IMR-90 (cell line): ENCODE measurements around the gene ZG16. TPM values are rescaled to one million over a fixed set of nuclear protein-coding genes. Genes with fewer than 3 reads are reported as not detected.

Experiments
- ATAC-seq: fragments of 200-7000 bp; cut with Tn5 transposase; 2 replicates; pipeline ENCODE4 v1.9.1; 2020; ENCODE audit warnings: low read depth, mild to moderate bottlenecking, moderate library complexity
- BruUV-seq: library from RNA; stranded (reverse); fragments of 400-500 nt; replicated peaks from 2 replicates; lab custom pipeline; 2021; lab: Mats Ljungman, UMichigan
- CTCF ChIA-PET: fragments of 300-600 bp; formaldehyde crosslinking; extraction: SDS; loops from one replicate; lab custom pipeline; 2021; ENCODE audit warnings: antibody characterized with exemption; lab: Yijun Ruan, JAX
- POLR2A ChIA-PET: fragments of 300-600 bp; sonication (Branson Sonifier 250); formaldehyde crosslinking; loops from one replicate; lab custom pipeline; 2022; ENCODE audit warnings: antibody characterized with exemption; ENCODE audit not compliant: unreplicated experiment; lab: Charles Lee
- DNase-seq: peaks from one replicate; pipeline ENCODE4 v3.0.0; 2013
- H2AFZ ChIP-seq: replicated peaks from 2 replicates; pipeline ENCODE3; 2013; ENCODE audit warnings: low read length, mild to moderate bottlenecking; ENCODE audit not compliant: poor library complexity
- H2AK5ac ChIP-seq: 2 replicates; pipeline ENCODE4 v1.6.1; 2013; ENCODE audit warnings: low read depth, low read length, inconsistent platforms
- H2AK9ac ChIP-seq: replicated peaks from 2 replicates; pipeline ENCODE3; 2013; ENCODE audit warnings: mild to moderate bottlenecking, low read depth, low read length, moderate library complexity; ENCODE audit not compliant: poor library complexity
- H2BK120ac ChIP-seq: 2 replicates; pipeline ENCODE4 v1.6.1; 2013; ENCODE audit warnings: low read depth, low read length, inconsistent platforms
- H2BK15ac ChIP-seq: 3 replicates; pipeline ENCODE4 v1.6.1; 2013; ENCODE audit warnings: low read depth, low read length, inconsistent platforms
- H2BK20ac ChIP-seq: 2 replicates; pipeline ENCODE4 v1.6.1; 2013; ENCODE audit warnings: low read depth, mild to moderate bottlenecking, inconsistent platforms, low read length, moderate library complexity
- H2BK5ac ChIP-seq: 2 replicates; pipeline ENCODE4 v1.6.1; 2013; ENCODE audit warnings: mild to moderate bottlenecking, low read depth, low read length, inconsistent platforms; ENCODE audit not compliant: poor library complexity, severe bottlenecking
- H3K14ac ChIP-seq: replicated peaks from 2 replicates; pipeline ENCODE4 v1.6.1; 2013; ENCODE audit warnings: low read depth, low read length, inconsistent platforms
- H3K18ac ChIP-seq: 2 replicates; pipeline ENCODE4 v1.6.1; 2013; ENCODE audit warnings: low read depth, low read length, control low read depth
- H3K23ac ChIP-seq: 2 replicates; pipeline ENCODE4 v1.6.1; 2013; ENCODE audit warnings: low read depth, low read length, inconsistent platforms
- H3K27ac ChIP-seq: 2 replicates; pipeline ENCODE4 v1.5.1; 2013; ENCODE audit warnings: mild to moderate bottlenecking, control low read depth, low read length; ENCODE audit not compliant: insufficient read depth
- H3K27me3 ChIP-seq: 2 replicates; pipeline ENCODE4 v1.6.1; 2013; ENCODE audit warnings: low read length; ENCODE audit not compliant: control insufficient read depth, insufficient read depth
- H3K36me3 ChIP-seq: 2 replicates; pipeline ENCODE4 v1.6.1; 2013; ENCODE audit warnings: low read length, mixed read lengths; ENCODE audit not compliant: control insufficient read depth, insufficient read depth
- H3K4ac ChIP-seq: 2 replicates; pipeline ENCODE4 v1.6.1; 2013; ENCODE audit warnings: low read depth, low read length, inconsistent platforms
- H3K4me1 ChIP-seq: 2 replicates; pipeline ENCODE4 v1.6.1; 2013; ENCODE audit warnings: low read length, mixed read lengths; ENCODE audit not compliant: control insufficient read depth, insufficient read depth
- H3K4me2 ChIP-seq: 2 replicates; pipeline ENCODE4 v1.6.1; 2013; ENCODE audit warnings: low read depth, mild to moderate bottlenecking, control low read depth, low read length, moderate library complexity
- H3K4me3 ChIP-seq: 2 replicates; pipeline ENCODE4 v1.5.1; 2013; ENCODE audit warnings: low read depth, mild to moderate bottlenecking, control low read depth, low read length, moderate library complexity; ENCODE audit not compliant: insufficient read depth
- H3K56ac ChIP-seq: 2 replicates; pipeline ENCODE4 v1.6.1; 2013; ENCODE audit warnings: low read length, inconsistent platforms; ENCODE audit not compliant: insufficient read depth; ENCODE audit errors: extremely low read depth
- H3K79me1 ChIP-seq, 2 experiments: 2 replicates each; pipeline ENCODE4 v1.6.1; 2013; ENCODE audit warnings: low read length in 2 of 2, inconsistent platforms in 1 of 2, low read depth in 1 of 2
- H3K9ac ChIP-seq: 2 replicates; pipeline ENCODE4 v1.6.1; 2013; ENCODE audit warnings: low read depth, low read length, control low read depth
- H3K9me1 ChIP-seq: 2 replicates; pipeline ENCODE4 v1.6.1; 2013; ENCODE audit warnings: low read length, inconsistent platforms; ENCODE audit not compliant: insufficient read depth
- H3K9me3 ChIP-seq: 2 replicates; pipeline ENCODE4 v1.6.1; 2013; ENCODE audit warnings: low read length; ENCODE audit not compliant: control insufficient read depth, insufficient read depth
- H4K20me1 ChIP-seq: 2 replicates; pipeline ENCODE4 v1.6.1; 2013; ENCODE audit warnings: low read length, inconsistent platforms; ENCODE audit not compliant: insufficient read depth
- H4K5ac ChIP-seq: 2 replicates; pipeline ENCODE4 v1.6.1; 2013; ENCODE audit warnings: mild to moderate bottlenecking, low read depth, low read length, control low read depth
- H4K8ac ChIP-seq, 2 experiments: 2 replicates each; pipeline ENCODE4 v1.6.1; 2013; ENCODE audit warnings: low read depth in 2 of 2, low read length in 2 of 2, control low read depth in 1 of 2, inconsistent platforms in 1 of 2
- H4K91ac ChIP-seq: 2 replicates; pipeline ENCODE4 v1.6.1; 2013; ENCODE audit warnings: low read depth, low read length, inconsistent platforms; ENCODE audit not compliant: insufficient read depth
- BHLHE40 ChIP-seq: fragments of 150-350 bp; IDR thresholded peaks from 2 replicates; pipeline ENCODE4 v1.6.1; 2016; ENCODE audit warnings: mild to moderate bottlenecking, low read depth, low read length
- CEBPB ChIP-seq: IDR thresholded peaks from 2 replicates; pipeline ENCODE4 v1.6.1; 2012; ENCODE audit warnings: low read depth, low read length, improper control_type of control experiment
- CHD1 ChIP-seq: IDR thresholded peaks from 2 replicates; pipeline ENCODE4 v1.6.1; 2012; ENCODE audit warnings: low read depth, low read length, improper control_type of control experiment
- FOS ChIP-seq: fragments of 150-350 bp; IDR thresholded peaks from 2 replicates; pipeline ENCODE4 v1.6.1; 2016; ENCODE audit warnings: low read depth, low read length
- MAFK ChIP-seq: IDR thresholded peaks from 2 replicates; pipeline ENCODE4 v1.6.1; 2012; ENCODE audit warnings: low read depth, low read length, improper control_type of control experiment
- MAZ ChIP-seq: IDR thresholded peaks from 2 replicates; pipeline ENCODE4 v1.6.1; 2012; ENCODE audit warnings: low read depth, mild to moderate bottlenecking, low read length, improper control_type of control experiment, moderate library complexity, borderline replicate concordance
- MXI1 ChIP-seq: IDR thresholded peaks from 2 replicates; pipeline ENCODE4 v1.6.1; 2012; ENCODE audit warnings: low read depth, mild to moderate bottlenecking, low read length, moderate library complexity, borderline replicate concordance
- NFE2L2 ChIP-seq: fragments of 150-350 bp; IDR thresholded peaks from 2 replicates; pipeline ENCODE4 v1.6.1; 2016; ENCODE audit warnings: low read depth, mild to moderate bottlenecking, low read length
- POLR2A ChIP-seq: IDR thresholded peaks from 2 replicates; pipeline ENCODE4 v1.6.1; 2012; ENCODE audit warnings: mild to moderate bottlenecking, low read depth, low read length
- RAD21 ChIP-seq: IDR thresholded peaks from 2 replicates; pipeline ENCODE4 v1.6.1; 2012; ENCODE audit warnings: low read length, improper control_type of control experiment
- RCOR1 ChIP-seq: IDR thresholded peaks from 2 replicates; pipeline ENCODE4 v1.6.1; 2012; ENCODE audit warnings: mild to moderate bottlenecking, low read length, improper control_type of control experiment; ENCODE audit not compliant: insufficient replicate concordance
- RFX5 ChIP-seq: IDR thresholded peaks from 2 replicates; pipeline ENCODE4 v1.8.0; 2012; ENCODE audit warnings: low read depth, mild to moderate bottlenecking, low read length, moderate library complexity
- SMC3 ChIP-seq: fragments of 150-350 bp; IDR thresholded peaks from 2 replicates; pipeline ENCODE4 v1.6.1; 2016; ENCODE audit warnings: low read depth, mild to moderate bottlenecking, antibody characterized with exemption, low read length, moderate library complexity
- WGBS, 2 experiments: methylation state at CpG; one replicate each; pipeline versions ENCODE4 v1.1.5 to v1.1.7; 2013; ENCODE audit warnings: missing lambda C conversion rate in 2 of 2; ENCODE audit not compliant: insufficient read length in 1 of 2; ENCODE audit errors: extremely low coverage in 2 of 2; 5-methylcytosine and 5-hydroxymethylcytosine counted together
- dilution Hi-C: fragments of 300-500 bp; cut with HindIII; formaldehyde crosslinking; loops from one replicate; pipeline ENCODE4 v1.14.3; 2018; ENCODE audit warnings: low sequenced_read_pairs; ENCODE audit not compliant: unreplicated experiment
- in situ Hi-C: fragments of 300-500 bp; cut with MboI; formaldehyde crosslinking; loops from 3 replicates; pipeline ENCODE4 v1.14.3; 2019; ENCODE audit warnings: low sequenced_read_pairs, inconsistent platforms, mixed read lengths
- intact Hi-C: fragments of 100-400 bp; cut with micrococcal nuclease; formaldehyde crosslinking; loops from 2 replicates; pipeline ENCODE4 v1.10.0; 2022
- polyA plus RNA-seq, 3 experiments: library from polyadenylated mRNA; depleted of rRNA; stranded (reverse); fragments of >200 nt; gene quantifications; 2 replicates each; pipeline ENCODE4 v1.2.3, GENCODE V29; 2012; ENCODE audit warnings: low replicate concordance in 1 of 3
- total RNA-seq: library from RNA; depleted of rRNA; stranded (reverse); fragments of >200 nt; gene quantifications from 2 replicates; pipeline ENCODE4 v1.2.3, GENCODE V29; 2012
- TF ChIP-seq, protein P1 (sequence below): conservative IDR thresholded peaks from 2 replicates; pipeline ENCODE4 v1.5.1; 2012; ENCODE audit warnings: mild to moderate bottlenecking, low read depth, low read length, improper control_type of control experiment
- TF ChIP-seq, protein P2 (sequence below): fragments of 150-350 bp; IDR thresholded peaks from 2 replicates; pipeline ENCODE4 v1.6.1; 2017; ENCODE audit warnings: mild to moderate bottlenecking, antibody characterized with exemption, low read length, low read depth
- TF ChIP-seq, protein P3 (sequence below): fragments of 150-350 bp; IDR thresholded peaks from 2 replicates; pipeline ENCODE4 v1.6.1; 2016; ENCODE audit warnings: low read depth, mild to moderate bottlenecking, low read length, moderate library complexity, borderline replicate concordance

Gene ZG16
- total and polyA plus RNA-seq, 2 of the 4 experiments (the other 2 are of a cell fraction), result not detected

DNA sequence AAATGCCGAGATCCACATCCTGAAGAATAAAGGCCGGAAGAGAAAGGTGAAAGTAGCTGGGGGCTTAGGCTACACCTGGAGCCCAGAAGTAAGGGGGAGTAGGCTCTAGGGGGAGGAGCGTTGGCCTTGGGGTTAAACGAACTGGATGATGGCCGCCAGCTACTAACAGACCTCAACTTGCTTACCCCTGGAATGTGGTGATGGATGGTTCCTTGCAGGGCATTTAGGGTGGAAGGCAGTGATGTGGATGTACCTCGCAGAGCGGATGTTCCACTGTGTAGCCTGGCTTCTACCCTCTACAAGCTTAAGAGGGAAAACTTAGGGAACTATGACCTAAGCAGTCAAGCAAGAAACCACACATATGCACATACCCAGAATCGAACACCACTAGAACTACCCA is 26.0 kb downstream of the ZG16 start:
- no peak overlapping the region for H3K4me3 ChIP-seq
- no peak overlapping the region for H3K14ac ChIP-seq
- no peak for DNase-seq
- peak overlapping the region; percentile 43; the same call in 1 of the 2 replicates for H2AK5ac ChIP-seq
- H3K18ac ChIP-seq, result no peak overlapping the region
- no peak overlapping the region for H2BK20ac ChIP-seq
- H3K9me3 ChIP-seq, result no peaks in the 10 kb centered on the region
- TF ChIP-seq CHD1, result no peak
- TF ChIP-seq BHLHE40, result no peak
- TF ChIP-seq NFE2L2, result no peak
- TF ChIP-seq MXI1, result no peak
- no peak for TF ChIP-seq POLR2A
- TF ChIP-seq CEBPB, result no peak
- no peak for TF ChIP-seq RAD21
- no peak for TF ChIP-seq MAFK
- TF ChIP-seq, protein P1, sequence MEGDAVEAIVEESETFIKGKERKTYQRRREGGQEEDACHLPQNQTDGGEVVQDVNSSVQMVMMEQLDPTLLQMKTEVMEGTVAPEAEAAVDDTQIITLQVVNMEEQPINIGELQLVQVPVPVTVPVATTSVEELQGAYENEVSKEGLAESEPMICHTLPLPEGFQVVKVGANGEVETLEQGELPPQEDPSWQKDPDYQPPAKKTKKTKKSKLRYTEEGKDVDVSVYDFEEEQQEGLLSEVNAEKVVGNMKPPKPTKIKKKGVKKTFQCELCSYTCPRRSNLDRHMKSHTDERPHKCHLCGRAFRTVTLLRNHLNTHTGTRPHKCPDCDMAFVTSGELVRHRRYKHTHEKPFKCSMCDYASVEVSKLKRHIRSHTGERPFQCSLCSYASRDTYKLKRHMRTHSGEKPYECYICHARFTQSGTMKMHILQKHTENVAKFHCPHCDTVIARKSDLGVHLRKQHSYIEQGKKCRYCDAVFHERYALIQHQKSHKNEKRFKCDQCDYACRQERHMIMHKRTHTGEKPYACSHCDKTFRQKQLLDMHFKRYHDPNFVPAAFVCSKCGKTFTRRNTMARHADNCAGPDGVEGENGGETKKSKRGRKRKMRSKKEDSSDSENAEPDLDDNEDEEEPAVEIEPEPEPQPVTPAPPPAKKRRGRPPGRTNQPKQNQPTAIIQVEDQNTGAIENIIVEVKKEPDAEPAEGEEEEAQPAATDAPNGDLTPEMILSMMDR, result no peak
- TF ChIP-seq, protein P2, sequence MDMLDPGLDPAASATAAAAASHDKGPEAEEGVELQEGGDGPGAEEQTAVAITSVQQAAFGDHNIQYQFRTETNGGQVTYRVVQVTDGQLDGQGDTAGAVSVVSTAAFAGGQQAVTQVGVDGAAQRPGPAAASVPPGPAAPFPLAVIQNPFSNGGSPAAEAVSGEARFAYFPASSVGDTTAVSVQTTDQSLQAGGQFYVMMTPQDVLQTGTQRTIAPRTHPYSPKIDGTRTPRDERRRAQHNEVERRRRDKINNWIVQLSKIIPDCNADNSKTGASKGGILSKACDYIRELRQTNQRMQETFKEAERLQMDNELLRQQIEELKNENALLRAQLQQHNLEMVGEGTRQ, result no peak
- TF ChIP-seq MAZ, result no peak
- no peak for TF ChIP-seq SMC3
- TF ChIP-seq RCOR1, result no peak
- TF ChIP-seq, protein P3, sequence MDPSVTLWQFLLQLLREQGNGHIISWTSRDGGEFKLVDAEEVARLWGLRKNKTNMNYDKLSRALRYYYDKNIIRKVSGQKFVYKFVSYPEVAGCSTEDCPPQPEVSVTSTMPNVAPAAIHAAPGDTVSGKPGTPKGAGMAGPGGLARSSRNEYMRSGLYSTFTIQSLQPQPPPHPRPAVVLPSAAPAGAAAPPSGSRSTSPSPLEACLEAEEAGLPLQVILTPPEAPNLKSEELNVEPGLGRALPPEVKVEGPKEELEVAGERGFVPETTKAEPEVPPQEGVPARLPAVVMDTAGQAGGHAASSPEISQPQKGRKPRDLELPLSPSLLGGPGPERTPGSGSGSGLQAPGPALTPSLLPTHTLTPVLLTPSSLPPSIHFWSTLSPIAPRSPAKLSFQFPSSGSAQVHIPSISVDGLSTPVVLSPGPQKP, result no peak
- TF ChIP-seq RFX5, result no peak
- TF ChIP-seq FOS, result no peak
- in situ Hi-C loops (no loop called here), dilution Hi-C loops (no loop called here), intact Hi-C loops (no loop called here)
- peaks cover 27% of the 10 kb centered on the region for H3K36me3 ChIP-seq
- ChIA-PET POLR2A (interaction anchor here (0.6 kb wide), 1 partner anchor 104 kb away, joined by 3 read pairs; no protein-coding TSS in a partner anchor), CTCF (interaction anchor here (1.3 kb wide), 1 partner anchor 13 kb away, joined by 3 read pairs; the partner anchor contains the start of gene KIF22)
- H2BK15ac ChIP-seq, result no peak overlapping the region
- H3K56ac ChIP-seq, result no peak overlapping the region
- H4K8ac ChIP-seq, result peak overlapping the region in 1 of 2 experiments; percentile 36; a peak in 3 of 4 replicates
- no peak for ATAC-seq
- no peak overlapping the region for H2AFZ ChIP-seq
- no peak overlapping the region for H2BK5ac ChIP-seq
- H3K9me1 ChIP-seq, result 0 out of 2 replicates have a peak, but pooled peaks cover 3% of the 10 kb centered on the region
- BruUV-seq, result no TSS peak
- H3K23ac ChIP-seq, result 0 out of 2 replicates have a peak overlapping the region, but pooled peaks have one; percentile 9
- H2BK120ac ChIP-seq, result no peak overlapping the region
- H2AK9ac ChIP-seq, result peak overlapping the region; percentile 77
- no peak overlapping the region for H3K4me2 ChIP-seq
- H4K5ac ChIP-seq, result no peak overlapping the region
- H3K4me1 ChIP-seq, result peaks cover 10% of the 10 kb centered on the region
- no peaks in the 10 kb centered on the region for H3K27me3 ChIP-seq
- no peak overlapping the region for H3K27ac ChIP-seq
- no peak overlapping the region for H3K9ac ChIP-seq
- WGBS, 2 experiments, result no CpG with 5 or more reads among the region's 8 CpGs
- peaks cover 14% of the 10 kb centered on the region for H4K20me1 ChIP-seq
- H3K79me1 ChIP-seq, result peaks cover 7 to 31% of the 10 kb centered on the region in 2 experiments; a peak in 3 of 4 replicates
- H4K91ac ChIP-seq, result no peak overlapping the region
- peak overlapping the region; percentile 7; the same call in 1 of the 2 replicates for H3K4ac ChIP-seq
